Hepatocyte (in vitro differentiated cells): ENCODE data around the gene SCRT2. TPM values are rescaled to one million over a fixed set of nuclear protein-coding genes. Genes with fewer than 3 reads are reported as not detected.

Source experiments
- DNase-seq: peaks from one replicate; pipeline ENCODE4 v3.0.0-alpha.2; 2016; ENCODE audit warnings: low spot score
- H2AFZ ChIP-seq: fragments of 200-600 bp; sonication (generic); 2 replicates; pipeline ENCODE4 v1.6.0; 2016; ENCODE audit warnings: antibody characterized with exemption, mild to moderate bottlenecking
- H3K27ac ChIP-seq: fragments of 200-600 bp; sonication (generic); 2 replicates; pipeline ENCODE4 v1.5.1; 2016; ENCODE audit warnings: mild to moderate bottlenecking
- H3K27me3 ChIP-seq: fragments of 200-600 bp; sonication (generic); 2 replicates; pipeline ENCODE4 v1.6.1; 2016
- H3K36me3 ChIP-seq: fragments of 200-600 bp; sonication (generic); replicated peaks from 2 replicates; pipeline ENCODE4 v1.5.1; 2016; ENCODE audit warnings: low read depth; ENCODE audit not compliant: insufficient read depth
- H3K4me1 ChIP-seq: fragments of 200-600 bp; sonication (generic); 2 replicates; pipeline ENCODE4 v1.5.1; 2016; ENCODE audit warnings: mild to moderate bottlenecking, moderate library complexity; ENCODE audit not compliant: insufficient read depth
- H3K4me2 ChIP-seq: fragments of 200-600 bp; sonication (generic); 2 replicates; pipeline ENCODE4 v1.6.0; 2016
- H3K4me3 ChIP-seq: fragments of 200-600 bp; sonication (generic); 2 replicates; pipeline ENCODE4 v1.5.1; 2016; ENCODE audit warnings: mild to moderate bottlenecking
- H3K79me2 ChIP-seq: fragments of 200-600 bp; sonication (generic); 2 replicates; pipeline ENCODE4 v1.6.0; 2017; ENCODE audit warnings: mild to moderate bottlenecking
- H3K9me2 ChIP-seq: fragments of 200-600 bp; sonication (generic); replicated peaks from 2 replicates; pipeline ENCODE4 v1.6.0; 2017; ENCODE audit warnings: mild to moderate bottlenecking; ENCODE audit not compliant: insufficient read depth
- H3K9me3 ChIP-seq: fragments of 200-600 bp; sonication (generic); 2 replicates; pipeline ENCODE4 v1.5.1; 2016; ENCODE audit warnings: low read depth, mild to moderate bottlenecking
- H4K20me1 ChIP-seq: fragments of 200-600 bp; sonication (generic); 2 replicates; pipeline ENCODE4 v1.6.0; 2016; ENCODE audit warnings: mild to moderate bottlenecking; ENCODE audit not compliant: insufficient read depth, poor library complexity, severe bottlenecking
- EZH2 ChIP-seq: fragments of 200-600 bp; sonication (generic); IDR thresholded peaks from 2 replicates; pipeline ENCODE4 v1.6.1; 2016; ENCODE audit warnings: antibody characterized with exemption, mild to moderate bottlenecking, borderline replicate concordance
- EZH2phosphoT487 ChIP-seq: fragments of 200-600 bp; sonication (generic); IDR thresholded peaks from one replicate; pipeline ENCODE4 v1.6.1; 2018; ENCODE audit warnings: antibody characterized with exemption, mild to moderate bottlenecking, low read depth, moderate library complexity; ENCODE audit not compliant: unreplicated experiment, severe bottlenecking
- WGBS: methylation state at CpG from one replicate; pipeline ENCODE4 v1.1.6; 2016; ENCODE audit warnings: low lambda C conversion rate; ENCODE audit errors: missing lambda C conversion rate; 5-methylcytosine and 5-hydroxymethylcytosine counted together
- polyA plus RNA-seq: library from polyadenylated mRNA; unstranded; fragments of >200 nt; fragmentation: Nextera tagmentation; extraction: Ambion mirVana; gene quantifications from 2 replicates; pipeline ENCODE4 v1.2.1, GENCODE V29; 2016
- total RNA-seq: library from RNA; depleted of rRNA; stranded (reverse); fragments of >200 nt; gene quantifications from 2 replicates; pipeline ENCODE4 v1.2.3, GENCODE V29; 2014
- TF ChIP-seq, protein P1 (sequence below): fragments of 200-600 bp; sonication (generic); IDR thresholded peaks from 2 replicates; pipeline ENCODE4 v1.5.1; 2016; ENCODE audit warnings: antibody characterized with exemption, mild to moderate bottlenecking; ENCODE audit not compliant: poor library complexity

Gene SCRT2
- total and polyA plus RNA-seq, 2 experiments from 2014 or later: not detected

DNA sequence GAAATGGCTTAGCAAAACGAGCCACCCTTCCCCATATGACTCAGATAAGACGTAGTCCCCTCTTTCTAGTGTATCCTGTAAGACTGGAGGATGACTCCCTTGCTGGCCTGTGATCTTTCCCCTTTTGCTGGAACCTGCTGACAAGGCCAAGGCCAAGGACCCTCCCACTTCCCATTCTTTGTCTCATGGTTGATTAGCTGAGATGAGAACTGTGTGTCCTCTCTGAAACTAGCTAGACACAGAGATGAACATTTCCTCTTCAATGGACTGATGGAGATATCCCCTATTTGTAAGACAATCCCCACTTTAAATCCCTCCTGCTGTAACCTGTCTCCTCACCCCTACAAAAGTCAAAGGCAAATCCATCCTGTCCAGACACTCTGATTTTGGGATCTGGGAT is 33.4 kb upstream of the SCRT2 start:
- Histone ChIP-seq H3K36me3 (no peaks in the 10 kb centered on the region), H3K4me1 (no peaks in the 10 kb centered on the region), H3K4me2 (no peak overlapping the region), H3K9me2 (no peaks in the 10 kb centered on the region), H3K79me2 (no peaks in the 10 kb centered on the region), H3K27ac (no peak overlapping the region), H4K20me1 (no peaks in the 10 kb centered on the region), H2AFZ (no peak overlapping the region), H3K9me3 (no peaks in the 10 kb centered on the region), H3K27me3 (peaks cover 32% of the 10 kb centered on the region), H3K4me3 (no peak overlapping the region)
- 90% methylated on average over 2 of the region's 2 CpGs for WGBS
- TF ChIP-seq EZH2: no peak
- TF ChIP-seq, protein P1, sequence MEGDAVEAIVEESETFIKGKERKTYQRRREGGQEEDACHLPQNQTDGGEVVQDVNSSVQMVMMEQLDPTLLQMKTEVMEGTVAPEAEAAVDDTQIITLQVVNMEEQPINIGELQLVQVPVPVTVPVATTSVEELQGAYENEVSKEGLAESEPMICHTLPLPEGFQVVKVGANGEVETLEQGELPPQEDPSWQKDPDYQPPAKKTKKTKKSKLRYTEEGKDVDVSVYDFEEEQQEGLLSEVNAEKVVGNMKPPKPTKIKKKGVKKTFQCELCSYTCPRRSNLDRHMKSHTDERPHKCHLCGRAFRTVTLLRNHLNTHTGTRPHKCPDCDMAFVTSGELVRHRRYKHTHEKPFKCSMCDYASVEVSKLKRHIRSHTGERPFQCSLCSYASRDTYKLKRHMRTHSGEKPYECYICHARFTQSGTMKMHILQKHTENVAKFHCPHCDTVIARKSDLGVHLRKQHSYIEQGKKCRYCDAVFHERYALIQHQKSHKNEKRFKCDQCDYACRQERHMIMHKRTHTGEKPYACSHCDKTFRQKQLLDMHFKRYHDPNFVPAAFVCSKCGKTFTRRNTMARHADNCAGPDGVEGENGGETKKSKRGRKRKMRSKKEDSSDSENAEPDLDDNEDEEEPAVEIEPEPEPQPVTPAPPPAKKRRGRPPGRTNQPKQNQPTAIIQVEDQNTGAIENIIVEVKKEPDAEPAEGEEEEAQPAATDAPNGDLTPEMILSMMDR: no peak
- TF ChIP-seq EZH2phosphoT487: no peak
- DNase-seq: no peak

DNA sequence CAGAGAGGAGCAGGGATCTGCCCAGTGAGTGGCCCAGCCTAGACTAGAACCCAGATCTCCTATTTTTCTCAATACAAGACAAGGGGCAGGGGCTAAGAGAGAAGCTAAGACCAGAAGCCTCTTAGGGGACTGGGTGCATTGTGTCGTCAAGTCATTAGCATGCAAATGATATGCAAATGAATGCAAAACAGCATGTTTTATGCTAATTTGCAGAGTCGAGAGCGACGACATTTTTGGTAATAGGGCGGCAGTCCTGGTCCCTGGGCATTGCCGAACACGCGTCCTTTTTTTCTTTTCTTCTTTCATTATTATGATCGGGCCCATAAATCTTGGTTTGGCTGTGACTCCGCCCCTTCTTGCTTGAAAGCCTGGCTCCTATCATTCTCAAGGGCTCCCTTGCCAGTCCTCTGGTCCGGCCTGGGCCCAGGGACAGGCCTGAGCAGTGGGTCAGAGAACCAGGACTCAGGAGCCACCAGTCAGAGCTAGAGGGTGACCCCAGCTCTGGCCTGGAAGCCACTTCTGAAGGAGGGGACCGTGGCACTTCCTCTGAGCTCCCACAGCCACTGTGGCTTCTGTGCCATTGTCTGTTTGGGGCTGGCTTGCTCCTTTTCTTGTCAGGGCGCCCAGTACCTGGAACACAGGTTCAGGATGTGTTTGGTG is 32.0 kb upstream of the SCRT2 start:
- no peaks in the 10 kb centered on the region for H4K20me1 ChIP-seq
- WGBS: 93% methylated on average over 13 of the region's 13 CpGs
- no peaks in the 10 kb centered on the region for H3K9me2 ChIP-seq
- no peaks in the 10 kb centered on the region for H3K36me3 ChIP-seq
- no peaks in the 10 kb centered on the region for H3K9me3 ChIP-seq
- DNase-seq: no peak
- no peaks in the 10 kb centered on the region for H3K79me2 ChIP-seq
- H3K27ac ChIP-seq: no peak overlapping the region
- H3K4me2 ChIP-seq: no peak overlapping the region
- no peaks in the 10 kb centered on the region for H3K4me1 ChIP-seq
- no peak overlapping the region for H3K4me3 ChIP-seq
- H2AFZ ChIP-seq: no peak overlapping the region
- TF ChIP-seq, protein P1: no peak
- TF ChIP-seq EZH2phosphoT487: no peak
- no peak for TF ChIP-seq EZH2
- H3K27me3 ChIP-seq: peaks cover 32% of the 10 kb centered on the region

DNA sequence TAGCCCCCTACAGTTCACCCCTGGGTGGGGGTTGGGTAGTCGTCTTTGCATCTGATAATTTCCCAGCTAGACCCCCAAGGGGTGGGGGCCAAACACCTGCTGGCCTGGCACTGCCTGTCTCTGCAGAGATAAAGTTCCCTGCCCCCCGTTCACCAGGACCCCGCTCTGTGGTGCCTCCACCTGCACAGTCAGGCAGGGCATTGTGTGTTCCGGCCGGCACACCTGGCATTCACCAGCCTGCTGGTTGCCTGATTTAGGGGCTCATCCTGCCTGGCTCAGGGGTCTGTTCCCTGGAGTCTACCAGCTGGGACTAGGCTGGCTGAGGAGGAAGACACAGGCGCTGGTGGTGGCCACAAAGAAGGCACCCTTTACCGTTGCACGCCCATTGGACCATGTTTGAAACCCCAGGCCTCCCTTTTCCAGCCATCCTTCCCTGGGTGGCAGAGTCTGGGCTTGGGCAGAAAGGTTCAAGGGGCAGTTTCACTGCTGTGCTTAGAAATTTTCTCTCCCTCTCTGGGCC is 30.8 kb upstream of the SCRT2 start:
- Histone ChIP-seq H3K36me3 (no peaks in the 10 kb centered on the region), H3K79me2 (no peaks in the 10 kb centered on the region), H3K27ac (no peak overlapping the region), H2AFZ (no peak overlapping the region), H3K4me3 (no peak overlapping the region), H3K9me3 (no peaks in the 10 kb centered on the region), H3K4me1 (no peaks in the 10 kb centered on the region), H3K4me2 (no peak overlapping the region), H4K20me1 (no peaks in the 10 kb centered on the region), H3K9me2 (no peaks in the 10 kb centered on the region), H3K27me3 (peaks cover 28% of the 10 kb centered on the region)
- 85% methylated on average over 8 of the region's 8 CpGs for WGBS
- DNase-seq: no peak
- TF ChIP-seq, protein P1: no peak
- no peak for TF ChIP-seq EZH2
- TF ChIP-seq EZH2phosphoT487: no peak
